GM12878 (cell line): ENCODE measurements around the gene SFXN2. TPM values are rescaled to one million over a fixed set of nuclear protein-coding genes. Genes with fewer than 3 reads are reported as not detected.

Source experiments
- BRCA1 ChIP-seq: IDR thresholded peaks from 2 replicates; pipeline ENCODE4 v1.6.1; 2011; ENCODE audit warnings: low read depth, low read length, improper control_type of control experiment
- CREB1 ChIP-seq: IDR thresholded peaks from 2 replicates; pipeline ENCODE4 v1.6.1; 2012; ENCODE audit warnings: low read depth, mild to moderate bottlenecking, inconsistent platforms
- FOXM1 ChIP-seq: IDR thresholded peaks from 2 replicates; pipeline ENCODE4 v1.6.1; 2012; ENCODE audit warnings: low read depth, mild to moderate bottlenecking, inconsistent platforms, low read length, moderate library complexity
- GABPA ChIP-seq: IDR thresholded peaks from 2 replicates; pipeline ENCODE4 v1.6.1; 2014; ENCODE audit warnings: antibody characterized with exemption, low read depth, mild to moderate bottlenecking, inconsistent platforms
- HCFC1 ChIP-seq: fragments of 150-350 bp; IDR thresholded peaks from 2 replicates; pipeline ENCODE4 v1.6.1; 2014; ENCODE audit warnings: low read length
- HDAC6 ChIP-seq: fragments of 200-600 bp; sonication (generic); IDR thresholded peaks from one replicate; pipeline ENCODE4 v1.8.0; 2017; ENCODE audit warnings: antibody characterized with exemption; ENCODE audit not compliant: unreplicated experiment
- HSF1 ChIP-seq: fragments of 150-350 bp; IDR thresholded peaks from 2 replicates; pipeline ENCODE4 v1.6.1; 2014; ENCODE audit warnings: mild to moderate bottlenecking, low read depth, low read length
- JUNB ChIP-seq: IDR thresholded peaks from 2 replicates; pipeline ENCODE4 v1.6.1; 2016; ENCODE audit warnings: antibody characterized with exemption, mild to moderate bottlenecking
- MXI1 ChIP-seq: fragments of 150-350 bp; IDR thresholded peaks from 2 replicates; pipeline ENCODE4 v1.6.1; 2011; ENCODE audit warnings: low read depth, mild to moderate bottlenecking, inconsistent platforms, low read length, improper control_type of control experiment
- NFIC ChIP-seq: IDR thresholded peaks from 2 replicates; pipeline ENCODE4 v1.6.1; 2012; ENCODE audit warnings: low read depth, mild to moderate bottlenecking, inconsistent platforms, low read length, moderate library complexity
- NRF1 ChIP-seq: conservative IDR thresholded peaks from 2 replicates; pipeline ENCODE4 v1.6.1; 2011; ENCODE audit warnings: mild to moderate bottlenecking, low read depth, low read length, improper control_type of control experiment
- PAX5 ChIP-seq: IDR thresholded peaks from 2 replicates; pipeline ENCODE4 v1.6.1; 2011; ENCODE audit warnings: low read depth, low read length, borderline replicate concordance
- RAD51 ChIP-seq: fragments of 450-650 bp; IDR thresholded peaks from 2 replicates; pipeline ENCODE4 v1.6.1; 2016; ENCODE audit warnings: moderate library complexity, mild to moderate bottlenecking, inconsistent platforms
- RFX5 ChIP-seq: IDR thresholded peaks from 2 replicates; pipeline ENCODE4 v1.6.1; 2011; ENCODE audit warnings: low read depth, low read length, improper control_type of control experiment
- TARDBP ChIP-seq: IDR thresholded peaks from 2 replicates; pipeline ENCODE4 v1.6.1; 2016; ENCODE audit warnings: borderline replicate concordance
- TCF3 ChIP-seq: IDR thresholded peaks from 2 replicates; pipeline ENCODE4 v1.6.1; 2012; ENCODE audit warnings: low read depth, mild to moderate bottlenecking, low read length, borderline replicate concordance; ENCODE audit not compliant: insufficient read depth
- ZSCAN29 ChIP-seq: fragments of 450-650 bp; IDR thresholded peaks from 2 replicates; pipeline ENCODE4 v1.6.1; 2017; ENCODE audit warnings: mild to moderate bottlenecking, moderate library complexity
- polyA plus RNA-seq, 11 experiments: library from polyadenylated mRNA; depleted of rRNA in 4 of 11; unstranded in 6 of 11; stranded (reverse) in 5 of 11; fragments of >200 nt; fragmentation: Nextera tagmentation in 4 of 11; fragmentation: Illumina TruSeq in 1 of 11; extraction: Ambion mirVana in 4 of 11; extraction: Trizol in 1 of 11; gene quantifications; 1 replicate in 1 of 11; 2 replicates in 10 of 11; pipeline versions ENCODE4 v1.2.1 to v1.2.3, GENCODE V29; 2011 to 2016; ENCODE audit warnings: inconsistent platforms in 2 of 11, missing spikeins in 2 of 11, low read depth in 1 of 11
- total RNA-seq, 4 experiments: library from RNA; depleted of rRNA in 3 of 4; stranded (reverse); fragments of >200 nt in 3 of 4; fragmentation: Illumina TruSeq in 1 of 4; extraction: Trizol in 1 of 4; gene quantifications; 2 replicates each; pipeline versions ENCODE4 v1.2.1 to v1.2.3, GENCODE V29; 2013 to 2021
- TF ChIP-seq, protein P1 (sequence below): IDR thresholded peaks from 2 replicates; pipeline ENCODE4 v1.6.1; 2012; ENCODE audit warnings: mild to moderate bottlenecking, low read depth, low read length
- TF ChIP-seq, protein P2 (sequence below): fragments of 450-650 bp; formaldehyde crosslinking; IDR thresholded peaks from 2 replicates; pipeline ENCODE4 v1.4.0; 2022; ENCODE audit warnings: mild to moderate bottlenecking, moderate library complexity
- TF ChIP-seq, protein P3 (sequence below): fragments of 450-650 bp; IDR thresholded peaks from 2 replicates; pipeline ENCODE4 v1.6.1; 2017; ENCODE audit warnings: low read depth, mild to moderate bottlenecking, moderate library complexity

The SFXN2 gene
- total and polyA plus RNA-seq, 10 of the 15 experiments (the other 5 are each of a cell fraction or from before 2014, with no cell fraction given) = 8.8 to 22.5 (median 18.5) TPM

GRCh38 chr10:102712089-102712488, 2.3 kb upstream of the SFXN2 start (continued):
- TF ChIP-seq, protein P1, sequence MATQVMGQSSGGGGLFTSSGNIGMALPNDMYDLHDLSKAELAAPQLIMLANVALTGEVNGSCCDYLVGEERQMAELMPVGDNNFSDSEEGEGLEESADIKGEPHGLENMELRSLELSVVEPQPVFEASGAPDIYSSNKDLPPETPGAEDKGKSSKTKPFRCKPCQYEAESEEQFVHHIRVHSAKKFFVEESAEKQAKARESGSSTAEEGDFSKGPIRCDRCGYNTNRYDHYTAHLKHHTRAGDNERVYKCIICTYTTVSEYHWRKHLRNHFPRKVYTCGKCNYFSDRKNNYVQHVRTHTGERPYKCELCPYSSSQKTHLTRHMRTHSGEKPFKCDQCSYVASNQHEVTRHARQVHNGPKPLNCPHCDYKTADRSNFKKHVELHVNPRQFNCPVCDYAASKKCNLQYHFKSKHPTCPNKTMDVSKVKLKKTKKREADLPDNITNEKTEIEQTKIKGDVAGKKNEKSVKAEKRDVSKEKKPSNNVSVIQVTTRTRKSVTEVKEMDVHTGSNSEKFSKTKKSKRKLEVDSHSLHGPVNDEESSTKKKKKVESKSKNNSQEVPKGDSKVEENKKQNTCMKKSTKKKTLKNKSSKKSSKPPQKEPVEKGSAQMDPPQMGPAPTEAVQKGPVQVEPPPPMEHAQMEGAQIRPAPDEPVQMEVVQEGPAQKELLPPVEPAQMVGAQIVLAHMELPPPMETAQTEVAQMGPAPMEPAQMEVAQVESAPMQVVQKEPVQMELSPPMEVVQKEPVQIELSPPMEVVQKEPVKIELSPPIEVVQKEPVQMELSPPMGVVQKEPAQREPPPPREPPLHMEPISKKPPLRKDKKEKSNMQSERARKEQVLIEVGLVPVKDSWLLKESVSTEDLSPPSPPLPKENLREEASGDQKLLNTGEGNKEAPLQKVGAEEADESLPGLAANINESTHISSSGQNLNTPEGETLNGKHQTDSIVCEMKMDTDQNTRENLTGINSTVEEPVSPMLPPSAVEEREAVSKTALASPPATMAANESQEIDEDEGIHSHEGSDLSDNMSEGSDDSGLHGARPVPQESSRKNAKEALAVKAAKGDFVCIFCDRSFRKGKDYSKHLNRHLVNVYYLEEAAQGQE = no peak
- 0 out of 2 replicates have a peak, but pooled peaks have one; percentile 53 for TF ChIP-seq MXI1
- TF ChIP-seq GABPA = no peak
- no peak for TF ChIP-seq BRCA1
- no peak for TF ChIP-seq TARDBP
- TF ChIP-seq HDAC6 = no peak
- TF ChIP-seq PAX5 = peak; percentile 28; the same call in 1 of the 2 replicates
- TF ChIP-seq HSF1 = no peak
- no peak for TF ChIP-seq NRF1
- no peak for TF ChIP-seq CREB1
- TF ChIP-seq, protein P2, sequence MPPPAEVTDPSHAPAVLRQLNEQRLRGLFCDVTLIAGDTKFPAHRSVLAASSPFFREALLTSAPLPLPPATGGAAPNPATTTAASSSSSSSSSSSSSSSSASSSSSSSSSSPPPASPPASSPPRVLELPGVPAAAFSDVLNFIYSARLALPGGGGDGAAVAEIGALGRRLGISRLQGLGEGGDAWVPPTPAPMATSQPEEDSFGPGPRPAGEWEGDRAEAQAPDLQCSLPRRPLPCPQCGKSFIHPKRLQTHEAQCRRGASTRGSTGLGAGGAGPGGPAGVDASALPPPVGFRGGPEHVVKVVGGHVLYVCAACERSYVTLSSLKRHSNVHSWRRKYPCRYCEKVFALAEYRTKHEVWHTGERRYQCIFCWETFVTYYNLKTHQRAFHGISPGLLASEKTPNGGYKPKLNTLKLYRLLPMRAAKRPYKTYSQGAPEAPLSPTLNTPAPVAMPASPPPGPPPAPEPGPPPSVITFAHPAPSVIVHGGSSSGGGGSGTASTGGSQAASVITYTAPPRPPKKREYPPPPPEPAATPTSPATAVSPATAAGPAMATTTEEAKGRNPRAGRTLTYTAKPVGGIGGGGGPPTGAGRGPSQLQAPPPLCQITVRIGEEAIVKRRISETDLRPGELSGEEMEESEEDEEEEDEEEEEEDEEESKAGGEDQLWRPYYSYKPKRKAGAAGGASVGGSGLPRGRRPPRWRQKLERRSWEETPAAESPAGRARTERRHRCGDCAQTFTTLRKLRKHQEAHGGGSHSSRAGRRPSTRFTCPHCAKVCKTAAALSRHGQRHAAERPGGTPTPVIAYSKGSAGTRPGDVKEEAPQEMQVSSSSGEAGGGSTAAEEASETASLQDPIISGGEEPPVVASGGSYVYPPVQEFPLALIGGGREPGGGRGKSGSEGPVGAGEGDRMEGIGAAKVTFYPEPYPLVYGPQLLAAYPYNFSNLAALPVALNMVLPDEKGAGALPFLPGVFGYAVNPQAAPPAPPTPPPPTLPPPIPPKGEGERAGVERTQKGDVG (CRISPR knock-in tag) = no peak
- TF ChIP-seq FOXM1 = no peak
- TF ChIP-seq NFIC = 0 out of 2 replicates have a peak, but pooled peaks have one; percentile 22
- TF ChIP-seq TCF3 = no peak
- TF ChIP-seq ZSCAN29 = no peak
- TF ChIP-seq, protein P3, sequence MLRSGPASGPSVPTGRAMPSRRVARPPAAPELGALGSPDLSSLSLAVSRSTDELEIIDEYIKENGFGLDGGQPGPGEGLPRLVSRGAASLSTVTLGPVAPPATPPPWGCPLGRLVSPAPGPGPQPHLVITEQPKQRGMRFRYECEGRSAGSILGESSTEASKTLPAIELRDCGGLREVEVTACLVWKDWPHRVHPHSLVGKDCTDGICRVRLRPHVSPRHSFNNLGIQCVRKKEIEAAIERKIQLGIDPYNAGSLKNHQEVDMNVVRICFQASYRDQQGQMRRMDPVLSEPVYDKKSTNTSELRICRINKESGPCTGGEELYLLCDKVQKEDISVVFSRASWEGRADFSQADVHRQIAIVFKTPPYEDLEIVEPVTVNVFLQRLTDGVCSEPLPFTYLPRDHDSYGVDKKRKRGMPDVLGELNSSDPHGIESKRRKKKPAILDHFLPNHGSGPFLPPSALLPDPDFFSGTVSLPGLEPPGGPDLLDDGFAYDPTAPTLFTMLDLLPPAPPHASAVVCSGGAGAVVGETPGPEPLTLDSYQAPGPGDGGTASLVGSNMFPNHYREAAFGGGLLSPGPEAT = peak; percentile 11; the same call in 1 of the 2 replicates
- TF ChIP-seq HCFC1 = no peak
- TF ChIP-seq RAD51 = no peak
- TF ChIP-seq RFX5 = no peak
- peak; percentile 6; the same call in 1 of the 2 replicates for TF ChIP-seq JUNB
